ENCODE results near the gene ADGRB3. TPM values are rescaled to one million over a fixed set of nuclear protein-coding genes. Genes with fewer than 3 reads are reported as not detected.

Gene ADGRB3
- polyA plus RNA-seq, 1 experiment, result not detected

DNA sequence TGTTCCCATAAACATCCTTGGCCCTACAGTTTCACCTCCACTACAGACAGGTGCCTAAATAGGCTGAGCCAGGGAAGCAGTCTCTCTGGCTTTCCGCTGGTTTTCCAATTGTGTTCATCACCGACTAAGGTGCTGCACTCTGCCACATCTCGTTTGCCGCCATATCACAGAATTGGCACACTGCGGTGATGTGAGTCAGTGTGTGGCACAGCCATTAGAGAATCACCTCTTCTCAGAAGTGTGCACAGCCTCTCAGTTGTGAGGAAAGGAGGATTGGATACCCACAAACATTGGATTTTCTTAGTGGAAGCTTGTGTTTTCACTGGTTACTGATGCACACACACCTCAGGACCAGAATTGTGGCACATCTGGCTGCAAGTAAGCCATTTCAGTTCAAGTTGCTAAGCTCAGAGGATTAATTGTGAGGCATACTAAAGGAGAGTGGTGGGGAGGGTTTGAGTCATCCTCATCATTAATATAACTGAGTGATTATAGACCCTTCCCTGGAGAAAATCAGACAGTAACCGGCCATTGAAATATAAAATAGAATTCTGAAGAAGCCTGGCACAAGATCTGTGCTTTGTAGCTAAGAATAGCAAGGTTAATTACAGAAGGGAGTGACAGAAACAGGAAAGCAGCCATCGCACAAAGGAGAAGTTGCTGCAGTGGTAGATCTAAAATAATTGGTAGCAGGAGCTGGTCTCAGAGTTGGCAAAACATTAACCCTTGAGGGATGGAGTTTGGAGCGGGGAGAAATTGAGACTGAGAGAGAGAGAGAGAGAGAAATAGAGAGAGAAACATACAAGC, 654.8 kb downstream of the ADGRB3 start:
- TF ChIP-seq, protein P1, sequence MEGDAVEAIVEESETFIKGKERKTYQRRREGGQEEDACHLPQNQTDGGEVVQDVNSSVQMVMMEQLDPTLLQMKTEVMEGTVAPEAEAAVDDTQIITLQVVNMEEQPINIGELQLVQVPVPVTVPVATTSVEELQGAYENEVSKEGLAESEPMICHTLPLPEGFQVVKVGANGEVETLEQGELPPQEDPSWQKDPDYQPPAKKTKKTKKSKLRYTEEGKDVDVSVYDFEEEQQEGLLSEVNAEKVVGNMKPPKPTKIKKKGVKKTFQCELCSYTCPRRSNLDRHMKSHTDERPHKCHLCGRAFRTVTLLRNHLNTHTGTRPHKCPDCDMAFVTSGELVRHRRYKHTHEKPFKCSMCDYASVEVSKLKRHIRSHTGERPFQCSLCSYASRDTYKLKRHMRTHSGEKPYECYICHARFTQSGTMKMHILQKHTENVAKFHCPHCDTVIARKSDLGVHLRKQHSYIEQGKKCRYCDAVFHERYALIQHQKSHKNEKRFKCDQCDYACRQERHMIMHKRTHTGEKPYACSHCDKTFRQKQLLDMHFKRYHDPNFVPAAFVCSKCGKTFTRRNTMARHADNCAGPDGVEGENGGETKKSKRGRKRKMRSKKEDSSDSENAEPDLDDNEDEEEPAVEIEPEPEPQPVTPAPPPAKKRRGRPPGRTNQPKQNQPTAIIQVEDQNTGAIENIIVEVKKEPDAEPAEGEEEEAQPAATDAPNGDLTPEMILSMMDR (IDR thresholded peaks at IDR 0.05; ENCODE audit: low read depth, low read length), result no peak
- ChIA-PET POLR2A (no interaction called here), CTCF (no interaction called here)
- no peak overlapping the region for H3K4me3 ChIP-seq (ENCODE audit: low read depth, low read length)
- H3K9me3 ChIP-seq (ENCODE audit: control insufficient read depth, insufficient read depth, low read length), result no peaks in the 10 kb centered on the region
- DNase-seq (ENCODE audit: low read depth, low spot score), result no peak
- no peak overlapping the region for H3K27ac ChIP-seq (ENCODE audit: low read depth, low read length)
- no peaks in the 10 kb centered on the region for H3K27me3 ChIP-seq (ENCODE audit: control insufficient read depth, insufficient read depth, low read length)

DNA sequence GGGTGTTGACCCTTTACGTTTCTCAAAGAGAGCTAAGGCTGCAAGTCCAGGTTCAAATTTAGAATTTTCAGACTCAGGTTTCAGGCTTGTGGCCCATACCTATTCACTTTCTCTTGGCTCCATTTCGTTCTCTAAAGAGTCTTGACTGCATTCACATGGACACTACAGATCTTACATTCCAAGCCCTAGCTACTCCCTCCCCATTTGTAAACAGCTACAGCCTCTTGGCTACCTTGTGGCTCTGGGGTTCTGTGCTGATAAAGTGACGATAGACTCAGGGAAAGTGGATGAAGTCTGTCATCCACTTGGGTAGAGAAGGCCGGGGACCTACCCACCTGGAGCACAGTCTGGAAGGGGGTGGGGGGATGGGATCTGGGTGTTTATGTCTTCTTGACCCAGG, 658.4 kb downstream of the ADGRB3 start:
- Histone ChIP-seq H3K27me3 (ENCODE audit: control insufficient read depth, insufficient read depth, low read length) (no peaks in the 10 kb centered on the region), H3K9me3 (ENCODE audit: control insufficient read depth, insufficient read depth, low read length) (no peaks in the 10 kb centered on the region), H3K27ac (ENCODE audit: low read depth, low read length) (no peak overlapping the region), H3K4me3 (ENCODE audit: low read depth, low read length) (no peak overlapping the region)
- DNase-seq (ENCODE audit: low read depth, low spot score), result no peak
- ChIA-PET CTCF (interaction anchor here (0.5 kb wide), 1 partner anchor 503 kb away, joined by 5 read pairs; no protein-coding TSS in a partner anchor), POLR2A (no interaction called here)
- TF ChIP-seq, protein P1 (IDR thresholded peaks at IDR 0.05; ENCODE audit: low read depth, low read length), result no peak

DNA sequence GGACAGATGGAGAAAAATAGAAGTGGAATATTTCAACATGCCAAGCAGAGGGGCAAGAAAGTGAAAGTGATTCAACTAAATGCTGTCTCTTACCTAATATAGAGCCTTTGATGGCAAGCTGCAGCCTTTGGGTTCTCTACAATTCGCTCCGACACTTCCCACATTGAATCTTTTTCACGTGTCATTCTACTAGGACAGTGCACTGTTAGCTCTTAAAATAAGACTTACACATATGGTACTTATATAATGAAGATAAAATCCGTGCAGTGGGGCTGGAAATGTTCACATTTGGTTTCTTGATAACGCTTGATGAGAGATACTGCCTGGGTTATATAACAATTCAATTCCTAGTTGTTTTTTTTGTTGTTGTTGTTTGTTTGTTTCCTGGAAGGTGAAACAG, 659.3 kb downstream of the ADGRB3 start:
- Histone ChIP-seq H3K27me3 (ENCODE audit: control insufficient read depth, insufficient read depth, low read length) (no peaks in the 10 kb centered on the region), H3K9me3 (ENCODE audit: control insufficient read depth, insufficient read depth, low read length) (no peaks in the 10 kb centered on the region), H3K27ac (ENCODE audit: low read depth, low read length) (no peak overlapping the region), H3K4me3 (ENCODE audit: low read depth, low read length) (no peak overlapping the region)
- ChIA-PET POLR2A (no interaction called here), CTCF (no interaction called here)
- DNase-seq (ENCODE audit: low read depth, low spot score), result no peak
- TF ChIP-seq, protein P1 (IDR thresholded peaks at IDR 0.05; ENCODE audit: low read depth, low read length), result no peak

DNA sequence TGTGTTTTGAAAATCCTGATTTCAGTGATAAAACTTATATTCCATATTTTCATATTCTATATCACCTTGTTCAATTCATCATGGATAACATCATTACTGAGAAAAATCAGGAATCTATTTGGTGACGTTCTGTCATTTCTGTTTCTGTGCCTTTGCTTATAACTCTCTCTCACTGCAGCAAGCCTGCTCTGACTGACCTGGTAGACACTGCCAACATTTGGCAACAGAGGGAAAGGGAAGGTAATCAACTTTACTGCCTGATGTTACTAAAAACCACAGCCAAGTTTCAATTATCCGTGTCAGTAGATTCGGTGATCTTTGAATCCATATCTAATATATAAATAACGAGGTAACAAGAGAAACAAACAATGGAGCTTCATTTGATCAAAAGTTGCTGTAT, 659.8 kb downstream of the ADGRB3 start:
- no peak for DNase-seq (ENCODE audit: low read depth, low spot score)
- Histone ChIP-seq H3K27me3 (ENCODE audit: control insufficient read depth, insufficient read depth, low read length) (no peaks in the 10 kb centered on the region), H3K27ac (ENCODE audit: low read depth, low read length) (no peak overlapping the region), H3K4me3 (ENCODE audit: low read depth, low read length) (no peak overlapping the region), H3K9me3 (ENCODE audit: control insufficient read depth, insufficient read depth, low read length) (no peaks in the 10 kb centered on the region)
- ChIA-PET POLR2A (no interaction called here), CTCF (no interaction called here)
- TF ChIP-seq, protein P1 (IDR thresholded peaks at IDR 0.05; ENCODE audit: low read depth, low read length), result no peak

DNA sequence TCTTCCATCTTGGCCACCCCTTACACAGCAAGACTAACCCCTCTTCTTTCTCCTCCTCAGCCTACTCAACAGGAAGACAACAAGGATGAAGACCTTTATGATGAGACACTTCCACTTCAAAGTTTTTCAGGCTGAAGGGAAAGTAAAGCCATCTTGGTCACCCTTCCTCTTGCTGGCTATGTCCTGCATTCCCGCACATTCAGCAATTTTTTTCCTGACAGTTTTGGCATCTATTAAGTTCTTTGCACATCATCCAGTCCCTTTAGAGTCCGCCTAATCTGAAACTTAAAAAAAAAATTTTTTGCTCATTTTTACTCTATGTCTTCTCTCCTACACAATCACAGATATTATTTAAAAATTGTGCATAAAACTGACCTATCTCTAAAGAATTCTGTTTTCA, 668.3 kb downstream of the ADGRB3 start:
- Histone ChIP-seq H3K4me3 (ENCODE audit: low read depth, low read length) (no peak overlapping the region), H3K9me3 (ENCODE audit: control insufficient read depth, insufficient read depth, low read length) (no peaks in the 10 kb centered on the region), H3K27ac (ENCODE audit: low read depth, low read length) (no peak overlapping the region), H3K27me3 (ENCODE audit: control insufficient read depth, insufficient read depth, low read length) (no peaks in the 10 kb centered on the region)
- DNase-seq (ENCODE audit: low read depth, low spot score), result no peak
- ChIA-PET CTCF (no interaction called here), POLR2A (no interaction called here)
- TF ChIP-seq, protein P1 (IDR thresholded peaks at IDR 0.05; ENCODE audit: low read depth, low read length), result no peak
